HepG2 (cell line): Measurements from ENCODE around the gene CCDC85C. TPM values are rescaled to one million over a fixed set of nuclear protein-coding genes. Genes with fewer than 3 reads are reported as not detected.

Experiments
- CERS6 ChIP-seq: sonication (generic); formaldehyde crosslinking; IDR thresholded peaks from 2 replicates; pipeline ENCODE4 v1.5.0; 2020; ENCODE audit warnings: missing genetic modification reagents
- DDIT3 ChIP-seq: sonication (generic); formaldehyde crosslinking; IDR thresholded peaks from 2 replicates; pipeline ENCODE4 v1.4.0; 2020; ENCODE audit warnings: mild to moderate bottlenecking, missing genetic modification reagents
- FOXO4 ChIP-seq: sonication (generic); formaldehyde crosslinking; conservative IDR thresholded peaks from 2 replicates; pipeline ENCODE4 v1.8.1; 2023; ENCODE audit warnings: missing genetic modification reagents
- HNF1A ChIP-seq, 2 experiments: sonication (generic) in 1 of 2; formaldehyde crosslinking in 1 of 2; IDR thresholded peaks; 2 replicates each; pipeline versions ENCODE4 v1.4.0 to v1.6.1; 2016 to 2020; ENCODE audit warnings: borderline replicate concordance in 1 of 2, low read depth in 1 of 2, mild to moderate bottlenecking in 1 of 2, missing genetic modification reagents in 1 of 2
- HNRNPH1 ChIP-seq: fragments of 200-400 bp; formaldehyde crosslinking; optimal IDR thresholded peaks from 2 replicates; pipeline ENCODE3; 2017; ENCODE audit warnings: mild to moderate bottlenecking, low read depth, low read length
- NFE2L1 ChIP-seq: sonication (generic); formaldehyde crosslinking; IDR thresholded peaks from 2 replicates; pipeline ENCODE4 v1.4.0; 2020; ENCODE audit warnings: missing genetic modification reagents, mild to moderate bottlenecking, borderline replicate concordance
- NR2F2 ChIP-seq: IDR thresholded peaks from 2 replicates; pipeline ENCODE4 v1.6.1; 2012; ENCODE audit warnings: low read depth, inconsistent platforms, borderline replicate concordance
- PAXIP1 ChIP-seq: sonication (generic); formaldehyde crosslinking; conservative IDR thresholded peaks from 2 replicates; pipeline ENCODE4 v1.4.0; 2020; ENCODE audit warnings: mild to moderate bottlenecking, missing genetic modification reagents, moderate library complexity
- SALL2 ChIP-seq: sonication (generic); formaldehyde crosslinking; IDR thresholded peaks from 2 replicates; pipeline ENCODE4 v1.8.1; 2023; ENCODE audit warnings: mild to moderate bottlenecking, missing genetic modification reagents, inconsistent platforms
- SNRNP70 ChIP-seq: fragments of 200-400 bp; formaldehyde crosslinking; IDR thresholded peaks from 2 replicates; pipeline ENCODE4 v1.6.1; 2017; ENCODE audit warnings: mild to moderate bottlenecking, low read depth, low read length, moderate library complexity
- ZEB1 ChIP-seq: IDR thresholded peaks from 2 replicates; pipeline ENCODE4 v1.6.1; 2012; ENCODE audit warnings: mild to moderate bottlenecking, low read depth, inconsistent platforms; ENCODE audit not compliant: insufficient replicate concordance
- ZMAT5 ChIP-seq: sonication (generic); formaldehyde crosslinking; IDR thresholded peaks from 2 replicates; pipeline ENCODE4 v1.5.0; 2020; ENCODE audit warnings: mild to moderate bottlenecking, low read depth, missing genetic modification reagents, borderline replicate concordance
- ZNF253 ChIP-seq: sonication (generic); formaldehyde crosslinking; IDR thresholded peaks from 2 replicates; pipeline ENCODE4 v1.8.0; 2022; ENCODE audit warnings: mild to moderate bottlenecking, missing genetic modification reagents, borderline replicate concordance
- ZNF724P ChIP-seq: sonication (generic); formaldehyde crosslinking; IDR thresholded peaks from 2 replicates; pipeline ENCODE4 v1.8.0; 2022; ENCODE audit warnings: missing genetic modification reagents, borderline replicate concordance
- ZNF75D ChIP-seq: sonication (generic); formaldehyde crosslinking; IDR thresholded peaks from 2 replicates; pipeline ENCODE4 v1.8.1; 2023; ENCODE audit warnings: missing genetic modification reagents, mild to moderate bottlenecking, borderline replicate concordance
- ZNF850 ChIP-seq: sonication (generic); formaldehyde crosslinking; conservative IDR thresholded peaks from 2 replicates; pipeline ENCODE4 v1.9.0; 2021; ENCODE audit warnings: mild to moderate bottlenecking, missing genetic modification reagents
- ZNF879 ChIP-seq: sonication (generic); formaldehyde crosslinking; IDR thresholded peaks from 2 replicates; pipeline ENCODE4 v1.8.1; 2023; ENCODE audit warnings: missing genetic modification reagents
- polyA plus RNA-seq, 8 experiments: library from polyadenylated mRNA; depleted of rRNA in 3 of 8; stranded (reverse) in 7 of 8; unstranded in 1 of 8; fragments of >200 nt; fragmentation: Illumina TruSeq in 4 of 8; extraction: Trizol in 4 of 8; gene quantifications; 2 replicates each; pipeline versions ENCODE4 v1.2.1 to v1.2.3, GENCODE V29; 2011 to 2016; ENCODE audit warnings: low read depth in 4 of 8, missing spikeins in 1 of 8, mixed read lengths in 1 of 8; ENCODE audit not compliant: insufficient read depth in 1 of 8
- total RNA-seq, 5 experiments: library from RNA; depleted of rRNA; stranded (reverse); fragments of >200 nt; fragmentation: Illumina TruSeq; extraction: Trizol; gene quantifications; 2 replicates each; pipeline ENCODE4 v1.2.3, GENCODE V29; 2016; ENCODE audit warnings: low read depth in 1 of 5

Gene CCDC85C
- total and polyA plus RNA-seq, 2 of the 13 experiments (the other 11 are each of a cell fraction or from before 2014, with no cell fraction given): 18.8 to 43.8 TPM

GRCh38 chr14:99602054-99602787, 1.8 kb downstream of the CCDC85C start (continued):
- no peak for TF ChIP-seq ZMAT5 (CRISPR knock-in tag)
- TF ChIP-seq ZNF253 (CRISPR knock-in tag): no peak
- no peak for TF ChIP-seq SALL2
- TF ChIP-seq SNRNP70: no peak
- 0 out of 2 replicates have a peak, but pooled peaks have one; percentile 29 for TF ChIP-seq NR2F2
- no peak for TF ChIP-seq ZNF75D (CRISPR knock-in tag)
- TF ChIP-seq CERS6: no peak
- no peak for TF ChIP-seq HNF1A (IDR thresholded peaks at IDR 0.05; ENCODE audit: low read depth)
- TF ChIP-seq HNF1A (CRISPR knock-in tag; IDR thresholded peaks at IDR 0.05; ENCODE audit: borderline replicate concordance): peak; percentile 30; the same call in 1 of the 2 replicates
- no peak for TF ChIP-seq NFE2L1 (CRISPR knock-in tag)
- no peak for TF ChIP-seq HNRNPH1
- no peak for TF ChIP-seq FOXO4
- no peak for TF ChIP-seq DDIT3
- TF ChIP-seq ZNF850: no peak
- TF ChIP-seq ZEB1: no peak
- no peak for TF ChIP-seq ZNF724P (CRISPR knock-in tag)
- TF ChIP-seq PAXIP1 (CRISPR knock-in tag): peak; percentile 59; the same call in 1 of the 2 replicates
- TF ChIP-seq ZNF879: no peak
